COLO829 (cell line): ENCODE results near the gene RESF1.

Experiments used
- DNase-seq: peaks from one replicate; pipeline ENCODE4 v3.0.0; 2012; ENCODE audit warnings: low spot score

RESF1 gene

DNA sequence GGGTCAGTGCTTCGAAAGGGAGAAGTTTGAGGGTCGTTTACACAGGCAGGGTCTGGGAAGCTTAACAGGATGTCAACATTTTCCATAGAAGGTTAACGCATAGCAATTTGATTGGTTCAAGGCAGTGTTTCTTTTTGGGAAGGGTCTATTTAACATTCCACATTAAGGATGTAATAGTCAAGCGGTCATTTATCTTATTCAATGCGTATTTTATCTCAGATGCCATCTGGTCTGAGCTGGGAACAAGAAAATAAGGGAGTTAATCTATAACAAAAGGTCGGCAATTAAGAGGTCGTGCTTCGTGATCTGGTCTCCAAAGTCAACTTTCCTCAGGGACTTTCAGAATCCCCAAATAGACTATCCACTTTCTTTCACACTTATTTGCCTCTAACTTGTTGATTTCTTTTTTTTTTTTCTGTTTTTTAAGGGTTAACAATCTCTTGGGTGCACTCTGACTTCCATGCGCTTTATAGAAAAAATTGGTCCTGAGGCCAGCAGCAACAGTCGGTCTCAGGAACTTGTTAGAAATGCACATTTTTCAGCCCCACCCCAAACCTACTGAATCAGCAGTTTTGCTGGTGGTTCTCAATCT lies 550 bp upstream of the RESF1 start:
- DNase-seq, result no peak

DNA sequence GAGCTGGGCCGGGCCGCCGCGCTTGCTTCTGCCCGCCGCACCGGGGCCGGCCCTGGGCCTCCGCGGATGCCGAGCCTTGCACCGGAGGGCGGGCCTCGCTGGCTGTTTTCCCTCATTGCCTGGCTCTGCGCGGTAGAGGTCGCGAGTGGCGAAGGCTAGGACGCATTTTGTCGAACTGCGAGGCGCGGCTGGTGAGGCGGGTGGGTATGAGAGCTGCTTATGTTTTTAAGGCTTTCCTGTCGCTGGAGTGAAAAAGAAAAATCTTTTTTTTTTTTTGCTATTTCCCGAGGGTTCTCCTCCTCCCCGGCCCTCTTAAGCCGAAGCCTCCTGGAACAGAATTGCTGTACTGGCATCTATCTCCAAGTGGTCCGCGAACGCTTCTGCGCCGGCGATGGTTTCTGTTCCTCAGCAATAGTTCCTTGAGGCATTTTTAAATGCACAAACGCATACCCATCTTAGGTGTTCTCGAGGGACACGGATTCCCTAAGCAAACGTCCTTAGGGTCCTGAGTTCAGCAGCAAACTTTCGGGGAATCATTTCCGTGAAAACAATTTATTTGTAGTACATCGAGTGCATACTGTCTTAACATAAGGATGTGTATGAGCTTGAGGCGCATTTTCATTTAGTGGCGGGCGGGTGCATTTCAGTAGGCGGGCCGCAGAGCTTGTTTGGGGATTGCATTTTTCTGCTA lies 631 bp downstream of the RESF1 start:
- DNase-seq, result peak; percentile 20

DNA sequence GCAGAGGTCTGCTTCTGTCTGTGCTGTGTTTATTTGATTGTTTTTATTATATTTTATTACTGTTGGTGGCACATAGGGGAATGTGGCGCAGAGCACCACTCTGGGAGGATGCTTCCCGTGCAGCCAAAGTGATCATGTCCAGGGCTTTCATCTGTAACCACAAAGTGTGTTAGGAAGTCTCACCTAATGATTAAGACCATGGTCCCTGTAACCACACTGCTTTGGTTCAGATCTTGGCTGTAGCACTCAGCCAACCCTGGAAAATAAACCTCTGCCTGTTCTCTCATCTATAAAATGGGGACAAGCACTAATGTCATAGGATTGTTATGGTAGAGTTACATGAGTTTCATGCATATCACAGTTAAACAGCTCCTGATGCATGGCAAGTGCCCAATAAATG lies 1.9 kb downstream of the RESF1 start:
- no peak for DNase-seq

DNA sequence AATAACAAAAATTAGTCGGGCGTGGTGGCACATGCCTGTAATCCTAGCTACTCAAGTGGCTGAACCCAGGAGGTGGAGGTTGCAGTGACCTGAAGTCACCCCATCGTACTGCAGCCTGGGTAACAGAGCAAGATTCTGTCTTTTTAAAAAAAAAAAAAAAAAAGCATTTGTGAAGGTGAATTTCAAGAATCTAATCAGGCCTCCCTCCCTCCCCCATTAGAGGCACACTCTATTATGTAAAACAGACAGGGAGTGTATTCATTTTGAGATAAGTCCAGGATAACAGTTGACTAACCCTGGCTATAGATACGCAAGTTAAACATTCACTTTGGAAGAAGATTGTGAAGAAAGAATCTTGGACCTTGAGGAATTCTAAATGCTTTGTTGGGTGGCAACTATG lies 2.9 kb downstream of the RESF1 start:
- DNase-seq, result no peak

DNA sequence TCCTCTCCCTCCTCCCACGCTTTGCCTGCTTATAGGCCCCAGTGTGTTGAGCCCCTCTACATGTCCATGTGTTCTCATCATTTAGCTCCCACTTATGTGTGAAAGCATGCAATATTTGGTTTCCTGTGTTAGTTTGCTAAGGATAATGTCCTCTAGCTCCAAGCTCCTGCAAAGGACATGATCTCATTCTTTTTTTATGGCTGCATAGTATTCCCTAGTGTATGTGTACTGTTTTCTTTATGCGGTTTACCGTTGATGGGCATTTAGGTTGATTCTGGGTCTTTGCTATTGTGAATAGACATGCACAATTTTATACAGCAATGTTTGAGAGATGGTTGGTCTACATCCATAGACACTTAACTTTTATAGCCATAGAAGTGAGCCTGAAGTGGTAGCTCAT lies 5.1 kb downstream of the RESF1 start:
- no peak for DNase-seq

DNA sequence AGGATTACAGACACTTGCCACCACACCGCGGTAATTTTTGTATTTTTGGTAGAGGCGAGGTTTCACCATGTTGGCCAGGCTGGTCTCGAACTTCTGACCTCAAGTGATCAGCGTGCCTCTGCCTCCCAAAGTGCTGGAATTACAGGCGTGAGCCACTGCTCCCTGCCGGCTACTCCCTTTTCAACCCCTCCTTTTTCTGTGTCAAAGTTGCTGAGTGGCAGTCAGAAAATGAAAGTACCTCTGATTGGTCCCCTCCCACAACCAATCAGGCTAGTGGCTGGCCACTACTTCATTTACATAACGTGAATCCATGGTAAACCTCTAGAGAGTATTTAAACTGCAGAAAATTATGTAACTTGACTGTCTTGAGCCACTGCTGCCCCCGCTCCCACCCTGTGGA lies 5.9 kb downstream of the RESF1 start:
- DNase-seq, result no peak

DNA sequence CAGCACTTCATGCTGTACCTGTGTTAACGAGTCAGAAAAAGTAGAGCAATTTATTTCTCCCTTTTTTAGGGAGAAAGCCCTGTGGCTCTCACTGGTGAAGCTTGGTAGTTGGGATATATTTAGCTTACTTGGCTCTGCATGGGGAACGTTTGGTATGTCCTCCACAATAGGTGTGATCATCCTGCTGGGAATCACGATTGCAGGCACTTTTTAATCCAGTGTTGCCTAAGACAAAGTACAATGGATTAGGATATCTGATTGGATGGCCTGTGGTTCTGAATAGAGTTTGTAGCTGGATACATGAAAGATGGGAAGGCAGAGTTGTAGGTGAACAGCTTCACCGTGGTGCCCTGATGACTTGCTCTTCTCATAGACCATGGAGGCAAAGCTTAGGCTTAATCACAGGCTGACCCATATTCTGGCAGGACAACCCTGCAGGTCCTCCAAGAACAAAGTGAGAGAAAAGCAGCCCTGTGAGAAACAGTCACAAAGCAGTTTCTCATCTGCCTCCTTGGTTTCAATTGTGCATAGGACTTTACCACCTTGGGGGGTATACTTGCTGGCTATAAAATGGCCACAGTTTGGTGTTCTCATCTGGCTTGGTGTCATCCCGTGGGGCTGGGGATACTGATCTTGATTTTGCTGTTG lies 7.5 kb downstream of the RESF1 start:
- DNase-seq, result no peak

DNA sequence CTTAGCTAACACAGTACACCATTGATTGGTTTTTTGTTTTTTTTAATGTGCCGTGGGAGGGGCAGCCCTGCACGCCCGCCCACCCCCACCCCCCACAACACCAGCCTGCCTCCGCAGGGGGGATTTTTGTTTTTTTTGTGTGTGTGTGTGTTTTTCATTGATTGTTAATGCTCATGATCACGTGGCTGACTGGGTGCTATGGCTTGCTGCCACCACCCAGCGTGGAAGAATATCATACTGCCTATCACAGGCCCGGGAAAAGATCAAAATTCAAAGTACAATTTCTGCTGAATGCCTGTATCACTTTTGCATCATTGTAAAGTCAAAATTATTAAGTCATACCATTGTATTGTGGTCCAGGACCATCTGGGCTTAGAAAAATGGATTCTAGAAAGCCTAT lies 8.3 kb downstream of the RESF1 start:
- no peak for DNase-seq

DNA sequence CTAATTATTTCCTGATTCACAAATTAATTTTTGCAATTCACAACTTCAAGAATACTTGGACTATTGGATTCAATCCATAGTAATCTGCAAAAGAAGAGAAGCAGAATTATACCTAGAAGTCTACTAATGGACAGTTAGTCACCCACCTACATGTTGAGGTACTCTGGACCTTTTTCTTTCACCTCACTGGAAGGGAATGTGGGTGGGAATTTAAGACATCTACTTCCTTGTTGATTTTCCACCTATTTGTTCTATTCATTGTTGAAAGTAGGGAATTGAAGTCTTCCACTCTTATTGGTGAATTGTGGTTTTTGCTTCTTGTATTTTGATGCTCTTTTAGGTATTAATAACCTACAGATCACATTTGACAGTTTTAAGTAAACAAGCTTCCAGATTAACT lies 11.0 kb downstream of the RESF1 start:
- no peak for DNase-seq

DNA sequence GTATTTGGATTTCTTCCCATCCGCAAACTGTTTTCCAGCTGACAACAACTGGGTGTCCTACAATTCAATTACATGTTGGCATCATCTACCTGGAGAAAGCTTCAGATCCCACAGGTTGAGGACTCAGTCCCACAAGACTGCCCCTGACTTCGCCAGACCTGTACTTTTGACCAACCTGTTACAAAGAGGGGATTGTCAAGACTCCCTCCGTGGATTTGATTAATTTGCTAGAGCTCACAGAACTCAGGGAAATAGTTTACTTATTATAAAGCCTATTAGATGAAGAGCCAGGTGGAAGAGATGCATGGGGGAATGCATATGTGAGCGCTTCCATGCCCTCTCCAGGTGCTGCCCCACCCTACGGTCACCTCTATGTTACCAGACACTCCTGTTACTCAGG lies 14.6 kb downstream of the RESF1 start:
- DNase-seq, result no peak

DNA sequence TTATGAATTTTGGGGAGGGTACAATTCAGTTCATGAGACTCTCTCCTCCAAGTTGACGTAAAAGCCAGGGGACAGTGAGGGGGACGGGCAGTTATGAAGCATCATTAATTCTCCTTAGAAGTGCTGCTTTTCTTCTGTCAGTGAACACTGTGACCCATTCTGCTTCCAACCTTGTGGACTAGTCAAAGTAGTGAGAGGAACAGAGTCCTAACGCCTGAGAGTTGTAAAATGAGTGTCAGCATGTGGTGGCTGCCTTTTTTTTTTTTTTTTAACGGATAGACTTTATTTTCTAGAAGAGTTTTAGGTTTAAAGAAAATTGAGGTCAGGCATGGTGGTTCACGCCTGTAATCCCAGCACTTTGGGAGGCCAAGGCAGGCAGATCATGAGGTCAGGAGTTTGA lies 15.5 kb downstream of the RESF1 start:
- no peak for DNase-seq

DNA sequence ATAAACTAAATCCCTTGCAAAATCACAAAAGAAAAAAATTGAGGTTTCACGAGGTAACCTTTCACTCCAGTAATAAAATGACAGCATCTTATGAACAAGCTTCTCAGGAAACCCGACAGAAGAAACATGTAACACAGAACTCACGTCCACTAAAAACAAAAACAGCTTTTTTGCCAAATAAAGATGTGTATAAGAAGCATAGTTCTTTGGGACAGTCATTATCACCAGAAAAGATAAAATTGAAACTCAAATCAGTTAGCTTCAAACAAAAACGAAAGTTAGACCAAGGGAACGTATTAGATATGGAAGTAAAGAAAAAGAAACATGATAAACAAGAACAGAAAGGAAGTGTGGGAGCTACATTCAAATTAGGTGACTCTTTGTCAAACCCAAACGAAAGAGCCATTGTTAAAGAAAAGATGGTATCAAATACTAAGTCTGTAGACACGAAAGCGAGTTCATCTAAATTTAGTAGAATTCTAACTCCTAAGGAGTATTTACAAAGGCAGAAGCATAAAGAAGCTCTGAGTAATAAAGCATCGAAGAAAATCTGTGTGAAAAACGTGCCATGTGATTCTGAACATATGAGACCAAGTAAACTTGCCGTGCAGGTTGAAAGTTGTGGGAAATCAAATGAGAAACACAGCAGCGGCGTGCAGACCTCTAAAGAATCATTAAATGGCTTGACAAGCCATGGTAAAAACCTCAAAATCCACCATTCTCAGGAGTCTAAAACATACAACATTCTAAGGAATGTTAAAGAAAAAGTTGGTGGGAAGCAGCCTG lies 25.8 kb downstream of the RESF1 start:
- DNase-seq, result no peak

DNA sequence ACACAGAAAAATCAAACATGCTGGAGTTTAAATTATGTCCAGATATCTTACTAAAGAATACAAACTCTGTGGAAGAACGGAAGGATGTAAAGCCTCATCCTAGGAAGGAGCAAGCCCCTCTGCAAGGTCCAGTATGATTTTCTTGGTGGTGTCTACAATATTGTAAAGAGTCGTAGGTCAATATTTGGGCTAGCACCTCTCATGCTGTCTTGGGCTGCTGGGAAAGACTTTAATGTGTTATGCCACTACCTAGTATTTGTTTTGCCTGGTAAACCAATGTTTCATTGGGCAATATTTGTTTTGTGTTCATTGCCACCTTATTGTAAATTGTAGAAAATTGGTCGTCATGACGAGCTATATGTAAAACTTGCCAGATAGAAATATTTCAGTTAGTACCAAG lies 26.6 kb downstream of the RESF1 start:
- no peak for DNase-seq

DNA sequence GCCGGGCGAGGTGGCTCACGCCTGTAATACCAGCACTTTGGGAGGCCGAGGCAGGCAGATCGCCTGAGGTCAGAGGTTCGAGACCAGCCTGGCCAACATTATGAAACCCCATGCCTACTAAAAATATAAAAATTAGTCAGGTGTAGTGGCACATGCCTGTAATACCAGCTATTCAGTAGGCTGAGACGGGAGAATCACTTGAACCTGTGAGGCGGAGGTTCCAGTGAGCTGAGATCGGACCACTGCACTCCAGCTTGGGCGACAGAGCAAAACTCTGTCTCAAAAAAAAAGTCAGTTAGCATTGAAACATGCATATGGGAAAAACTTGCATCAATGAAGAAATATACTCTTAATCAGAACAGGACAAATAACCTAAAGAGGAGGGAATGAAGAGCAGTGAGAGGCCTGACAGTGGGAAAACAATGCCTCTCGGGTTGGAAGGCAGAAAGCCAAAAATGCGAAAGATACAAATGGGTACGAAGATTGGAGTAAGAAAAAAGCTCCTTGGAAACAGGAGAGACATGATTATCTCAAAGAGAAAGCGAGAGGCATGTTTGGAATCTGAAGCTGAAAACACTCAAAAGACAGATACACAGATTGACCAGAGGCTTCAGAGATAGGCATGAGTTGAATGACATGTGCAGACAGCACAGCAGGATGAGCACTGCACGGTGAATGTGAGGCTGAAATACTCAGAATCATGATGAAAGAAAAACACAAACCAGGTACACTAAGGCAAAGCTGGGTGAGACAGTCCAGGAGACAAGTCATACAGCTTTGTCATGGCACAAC lies 30.6 kb downstream of the RESF1 start:
- DNase-seq, result no peak

DNA sequence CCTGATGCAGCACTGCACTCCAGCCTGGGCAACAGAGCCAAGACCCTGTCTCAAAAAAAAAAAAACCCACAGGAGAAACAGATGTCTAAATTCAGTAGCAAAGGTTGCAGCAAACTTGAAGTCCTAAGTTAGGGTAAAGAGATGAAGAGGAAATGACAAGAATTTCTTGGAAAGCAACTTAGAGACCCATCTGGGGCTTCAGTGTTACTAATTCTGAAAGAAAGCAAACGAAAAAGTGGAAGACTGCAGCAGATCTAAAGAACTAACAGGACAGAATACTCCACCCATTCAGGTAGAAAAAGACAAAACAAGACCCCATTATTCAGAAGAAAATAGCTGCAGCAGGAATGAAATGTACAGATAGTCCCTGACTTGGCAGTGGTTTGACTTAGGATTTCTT lies 31.9 kb downstream of the RESF1 start:
- DNase-seq, result no peak

DNA sequence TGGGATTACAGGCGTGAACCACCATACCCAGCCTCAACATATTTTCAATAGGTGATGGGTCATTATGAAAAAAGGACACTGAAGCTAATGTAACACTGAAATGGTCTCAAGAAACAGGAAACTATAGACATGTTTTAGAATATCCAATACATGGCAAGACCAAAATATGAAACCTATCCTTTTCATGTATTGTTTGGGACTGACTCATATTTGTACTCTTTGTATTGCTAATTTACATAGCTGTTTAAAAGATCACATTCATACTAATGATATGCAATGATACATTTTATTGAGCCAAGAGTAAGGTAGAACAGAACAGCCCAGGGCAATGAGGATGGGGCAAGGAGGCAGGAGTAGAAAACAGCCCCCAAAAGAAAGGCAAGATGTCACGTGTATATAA lies 32.6 kb downstream of the RESF1 start:
- no peak for DNase-seq

DNA sequence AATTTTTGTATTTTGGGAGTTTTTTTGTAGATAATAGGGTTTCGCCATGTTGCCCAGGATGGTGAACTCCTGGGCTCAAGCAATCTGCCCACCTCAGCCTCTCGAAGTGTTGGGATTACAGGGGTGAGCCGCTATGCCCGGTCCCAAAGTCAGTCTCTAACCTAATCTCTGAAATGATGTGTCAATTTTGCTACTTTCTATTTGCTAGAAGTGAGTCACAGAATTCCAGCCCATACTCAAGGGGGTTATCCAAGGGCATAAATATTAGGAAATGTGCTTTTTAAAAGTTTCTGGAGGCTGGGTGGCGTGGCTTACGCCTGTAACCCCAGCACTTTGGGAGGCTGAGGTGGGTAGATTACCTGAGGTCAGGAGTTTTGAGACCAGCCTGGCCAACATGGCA lies 40.5 kb downstream of the RESF1 start:
- DNase-seq, result no peak

DNA sequence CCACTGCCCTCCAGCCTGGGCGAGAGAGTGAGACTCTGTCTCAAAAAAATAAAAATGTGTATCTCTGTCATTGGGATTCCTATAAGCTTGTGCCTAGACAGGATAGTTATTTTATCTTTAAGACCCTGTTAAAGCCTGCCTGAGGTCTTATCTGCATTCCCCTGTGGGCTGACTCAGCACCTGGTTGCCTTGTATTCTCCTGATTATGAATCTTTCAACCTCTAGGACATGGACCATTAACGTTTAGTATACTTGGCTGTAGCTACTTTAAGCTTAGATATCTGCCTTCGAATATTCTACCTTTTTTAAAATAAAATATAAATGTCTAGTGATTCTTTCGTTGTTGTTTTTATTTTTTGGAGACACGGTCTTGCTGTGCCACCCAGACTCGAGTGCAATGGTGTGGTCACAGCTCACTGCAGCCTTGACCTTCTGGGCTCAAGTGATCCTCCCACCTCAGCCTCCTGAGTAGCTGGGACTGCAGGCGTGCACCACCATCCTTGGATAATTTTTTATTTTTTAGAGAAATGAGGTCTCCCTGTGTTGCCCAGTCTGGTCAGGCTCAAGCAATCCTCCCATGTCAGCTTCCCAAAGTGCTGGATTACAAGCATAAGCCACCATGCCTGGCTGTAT lies 41.3 kb downstream of the RESF1 start:
- no peak for DNase-seq

DNA sequence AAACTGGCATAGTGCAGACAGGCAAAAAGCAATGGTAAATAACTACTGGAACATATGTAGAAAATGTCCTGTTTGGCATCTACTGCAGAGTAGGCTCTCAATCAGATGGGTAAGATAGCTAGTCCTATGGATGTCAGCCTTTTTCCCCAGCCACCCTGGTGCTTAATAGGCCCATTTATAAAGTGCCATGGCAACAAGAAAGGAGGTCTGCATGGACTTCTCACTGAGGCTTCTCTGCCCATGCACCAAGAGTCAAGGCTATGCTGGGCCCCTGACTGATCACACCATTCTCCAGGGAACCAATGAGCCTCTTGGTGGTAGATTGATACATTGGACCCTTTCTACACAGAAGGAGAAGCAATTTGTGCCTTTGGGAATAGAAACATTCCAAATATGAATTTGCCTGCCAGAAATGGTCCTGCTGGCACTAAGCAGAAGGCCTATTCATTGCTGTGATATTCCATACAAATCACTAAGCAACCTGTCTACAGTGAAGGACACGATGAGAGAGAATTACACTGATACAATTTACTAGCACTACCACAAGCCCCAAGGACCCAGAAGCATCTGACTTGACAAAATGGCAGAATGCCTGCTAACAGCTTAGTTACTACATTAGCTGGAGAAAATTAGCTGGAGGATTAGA lies 43.8 kb downstream of the RESF1 start:
- no peak for DNase-seq

DNA sequence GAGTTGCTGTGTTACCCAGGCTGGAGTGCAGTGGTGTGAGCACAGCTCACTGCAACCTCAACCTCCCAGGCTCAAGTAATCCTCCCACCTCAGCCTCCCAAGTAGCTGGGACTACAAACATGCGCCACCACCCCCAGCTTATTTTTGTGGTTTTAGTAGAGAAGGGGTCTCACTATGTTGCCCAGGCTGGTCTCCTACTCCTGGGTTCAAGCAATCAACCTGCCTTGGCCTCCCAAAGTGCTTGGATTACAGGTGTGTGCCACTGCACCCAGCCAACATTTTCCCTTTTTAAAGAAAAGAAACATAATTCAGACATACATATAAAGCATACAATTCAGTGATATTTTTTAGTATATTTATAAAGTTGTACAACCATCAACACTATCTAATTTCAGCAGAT lies 44.4 kb downstream of the RESF1 start:
- DNase-seq, result no peak

DNA sequence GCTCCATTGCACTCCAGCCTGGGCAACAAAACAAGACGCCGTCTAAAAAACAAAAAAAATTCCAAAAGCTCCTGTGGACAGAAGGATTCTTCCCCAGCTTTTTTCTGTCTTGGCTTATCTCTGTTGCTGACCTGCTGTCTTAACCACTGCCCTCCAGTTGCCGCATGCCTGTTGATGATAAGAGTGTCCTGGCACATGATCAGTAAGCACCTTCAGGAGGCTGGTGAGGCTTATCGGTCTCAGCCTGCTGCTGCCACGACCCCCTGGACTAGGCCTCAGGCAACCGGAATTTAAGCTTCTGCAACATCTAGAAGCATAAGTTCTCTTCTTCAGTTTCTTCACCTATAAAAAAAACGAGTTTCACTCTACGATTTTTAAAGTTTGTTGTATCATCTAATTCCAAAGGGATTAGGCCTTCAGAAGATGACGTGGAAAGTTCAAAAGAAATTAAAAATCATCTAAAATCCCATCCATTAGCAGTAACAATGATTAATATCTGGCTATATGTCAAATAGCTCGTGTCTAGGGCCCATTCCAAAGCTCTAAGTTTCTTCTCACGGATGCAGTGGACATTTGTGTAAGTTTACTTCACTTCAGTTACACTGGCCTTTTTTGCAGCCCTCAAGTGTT lies 46.4 kb downstream of the RESF1 start:
- DNase-seq, result no peak
